Lung microvascular endothelial cell (primary cell): ENCODE results near the gene FBLL1. TPM values are rescaled to one million over a fixed set of nuclear protein-coding genes. Genes with fewer than 3 reads are reported as not detected.
"Not testable (repeated sequence)": the region's sequence is repeated elsewhere in the genome, so short reads cannot be mapped to it uniquely, and the experiment has no call there.

Source experiments
- DNase-seq, 2 donors: peaks; one replicate each; pipeline versions ENCODE4 v3.0.0 to v3.0.0-alpha.2; 2010; ENCODE audit warnings: low read depth in 2 of 2
- total RNA-seq: library from RNA; depleted of rRNA; stranded (reverse); fragments of >200 nt; gene quantifications from 2 replicates; pipeline ENCODE4 v1.2.1, GENCODE V29; 2014

The FBLL1 gene
- total RNA-seq, 1 donor from 2014 or later: 2.8 TPM

DNA sequence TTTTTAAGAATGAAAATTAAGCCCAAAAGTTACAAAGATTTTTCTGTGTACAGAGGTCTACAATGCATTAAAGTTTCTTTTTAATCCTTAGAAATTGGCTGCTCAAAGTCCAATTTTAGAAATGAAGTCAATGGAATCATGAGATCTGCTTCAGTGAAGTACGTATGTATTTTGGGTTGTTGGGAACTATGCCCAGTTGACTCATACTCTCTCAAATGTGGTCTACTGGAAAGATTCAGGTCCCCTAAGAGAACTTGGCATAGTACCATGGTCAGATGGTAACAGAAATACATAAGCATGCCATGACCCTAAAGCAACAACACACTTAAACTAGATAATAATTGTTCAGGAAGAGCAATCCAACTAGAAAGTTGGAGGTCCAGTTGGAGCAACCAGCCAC is 23.0 kb downstream of the FBLL1 start:
- peak; percentile 64 to 76 for DNase-seq

DNA sequence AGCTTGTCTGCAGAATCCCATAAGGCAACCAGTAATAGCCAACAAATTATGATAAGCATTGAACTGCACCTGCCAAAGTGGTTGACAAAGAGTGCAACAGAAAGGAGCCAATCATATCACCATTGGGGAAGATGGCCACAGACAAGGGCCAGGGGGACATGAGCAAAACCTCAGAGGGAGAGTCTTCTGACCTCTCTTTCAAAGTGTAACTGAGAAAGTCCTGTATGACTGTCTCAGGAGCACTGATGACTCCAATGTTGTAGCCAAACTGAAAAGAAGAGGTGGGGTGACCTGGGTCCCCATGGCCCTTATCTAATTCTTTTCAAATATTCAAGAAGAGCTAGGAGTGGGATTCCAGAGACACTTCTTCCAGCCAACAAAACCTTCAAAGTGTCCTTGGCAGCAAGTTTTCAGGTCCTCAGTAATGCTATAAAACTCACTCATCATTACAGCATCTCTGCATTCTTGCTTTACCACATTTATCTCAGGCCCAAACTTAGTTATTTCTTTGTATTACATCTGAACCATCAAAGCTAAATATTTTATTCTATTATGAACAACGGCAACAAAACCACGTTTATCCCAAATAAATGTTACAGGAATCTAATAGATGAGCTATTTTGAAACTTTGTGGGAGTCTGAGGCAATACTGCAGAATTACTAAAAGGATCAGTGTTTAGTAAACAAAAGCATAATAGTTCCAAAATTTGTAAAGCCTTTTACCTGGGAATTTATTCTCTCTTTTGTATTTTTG is 24.4 kb downstream of the FBLL1 start:
- DNase-seq: no peak

DNA sequence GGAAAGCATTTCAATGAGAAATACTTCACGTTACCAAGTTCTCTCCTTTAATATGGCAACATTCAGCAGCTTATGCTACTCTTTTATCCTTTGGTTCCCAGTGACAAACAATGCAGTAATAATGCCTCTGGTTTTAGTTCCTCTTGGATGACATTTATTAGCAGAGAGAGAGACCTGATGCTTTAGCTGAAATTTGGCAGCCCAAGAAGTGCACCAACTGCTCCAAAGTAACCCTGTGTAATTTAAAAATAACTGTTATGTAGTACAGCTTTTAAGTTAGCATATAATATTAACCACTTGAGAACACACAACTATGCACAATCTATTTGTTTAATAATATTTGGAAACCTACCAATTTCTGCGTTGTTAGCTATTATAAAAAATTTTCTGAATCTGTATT is 28.3 kb downstream of the FBLL1 start:
- DNase-seq: no peak

DNA sequence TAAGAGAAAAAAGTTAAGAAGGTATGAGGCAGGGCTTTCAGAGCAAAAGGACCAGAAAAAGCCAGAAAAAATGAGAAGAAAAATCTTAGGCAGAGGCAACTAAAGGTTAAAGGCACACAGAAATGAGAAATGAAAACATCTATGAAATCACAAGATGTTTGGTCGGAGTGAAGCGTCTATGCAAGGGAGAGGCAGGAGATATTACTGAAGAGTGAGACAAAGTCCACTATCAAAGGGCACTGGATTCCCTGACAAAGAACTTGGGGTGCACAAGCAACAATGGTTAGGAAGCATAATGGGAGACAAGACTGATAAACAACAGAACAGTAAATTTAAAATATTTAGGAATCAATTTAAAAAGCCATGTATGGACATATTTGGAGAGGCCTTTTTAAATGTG is 33.2 kb downstream of the FBLL1 start:
- DNase-seq: no peak

DNA sequence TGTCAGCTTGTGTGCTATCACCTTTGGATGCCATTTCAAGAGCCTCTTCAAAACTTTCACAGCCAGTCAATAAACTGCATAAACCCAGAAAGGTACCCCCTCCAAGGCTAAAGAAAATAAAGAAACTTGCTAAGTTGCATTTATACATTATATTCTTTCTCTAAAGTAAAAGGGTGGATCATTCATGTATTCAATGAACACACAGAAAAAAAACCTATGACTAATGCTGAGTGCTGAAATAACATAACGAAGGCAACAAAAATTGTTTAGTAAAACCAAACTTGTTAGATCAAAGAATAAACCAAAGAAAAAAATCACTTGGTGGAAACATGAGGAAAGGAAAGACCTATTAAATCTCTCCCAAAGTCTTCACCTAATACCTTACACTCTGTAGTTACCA is 34.9 kb downstream of the FBLL1 start:
- DNase-seq: no peak

DNA sequence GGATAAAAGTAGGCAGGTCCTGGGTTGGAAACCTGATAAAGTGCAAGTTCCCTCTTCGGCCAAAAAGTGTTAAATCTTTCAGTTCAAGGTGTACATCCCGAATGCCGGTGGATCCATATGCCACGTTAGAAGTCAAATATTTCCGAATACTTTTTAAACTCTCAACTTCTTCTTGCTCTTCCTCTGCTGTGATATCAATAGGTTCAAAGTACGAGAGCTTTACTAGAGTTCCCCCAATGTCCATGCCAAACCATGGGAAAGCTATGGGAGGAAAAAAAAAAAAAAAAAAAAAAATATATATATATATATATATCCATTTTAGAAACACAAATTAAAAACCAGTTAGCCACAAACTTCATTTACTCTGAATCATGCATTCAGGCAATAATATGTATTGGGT is 39.6 kb downstream of the FBLL1 start:
- DNase-seq: no peak

DNA sequence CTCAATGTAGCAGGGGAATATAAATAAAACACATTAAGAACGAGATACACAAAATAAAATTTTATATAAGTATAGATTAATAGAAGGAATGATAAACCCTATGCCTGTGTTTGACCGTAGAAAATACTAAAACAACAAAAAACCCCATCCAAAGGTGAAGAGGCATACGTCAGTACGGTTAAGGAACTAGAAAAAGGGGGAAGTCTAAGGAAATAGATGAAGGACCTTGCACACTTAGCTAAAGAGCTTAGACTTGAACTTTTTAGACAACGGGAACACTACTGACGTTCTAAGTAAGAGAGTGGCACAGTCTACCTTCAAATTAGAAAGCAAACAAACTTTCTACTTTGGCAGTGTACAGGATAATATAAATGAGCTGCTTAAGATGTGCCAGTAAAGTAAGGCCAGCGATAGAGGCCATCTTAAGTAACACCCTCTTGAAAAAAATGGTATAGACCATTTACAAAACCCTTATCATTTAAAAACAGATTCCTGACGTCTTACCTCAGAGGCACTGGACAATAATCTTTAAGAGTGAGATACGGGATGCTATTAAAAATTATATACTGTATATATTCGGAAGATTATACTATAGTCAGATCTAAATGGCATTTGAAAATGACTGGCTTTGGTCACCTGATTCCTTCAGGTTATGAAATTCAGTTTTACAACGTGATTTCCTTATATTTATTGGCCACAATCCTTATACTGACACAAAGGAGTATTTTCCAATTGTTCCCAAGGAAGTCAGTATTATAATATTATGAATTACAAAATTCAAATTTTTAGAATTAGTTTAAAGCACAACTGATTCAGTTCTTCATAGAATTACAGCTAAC is 41.6 kb downstream of the FBLL1 start:
- no peak for DNase-seq

DNA sequence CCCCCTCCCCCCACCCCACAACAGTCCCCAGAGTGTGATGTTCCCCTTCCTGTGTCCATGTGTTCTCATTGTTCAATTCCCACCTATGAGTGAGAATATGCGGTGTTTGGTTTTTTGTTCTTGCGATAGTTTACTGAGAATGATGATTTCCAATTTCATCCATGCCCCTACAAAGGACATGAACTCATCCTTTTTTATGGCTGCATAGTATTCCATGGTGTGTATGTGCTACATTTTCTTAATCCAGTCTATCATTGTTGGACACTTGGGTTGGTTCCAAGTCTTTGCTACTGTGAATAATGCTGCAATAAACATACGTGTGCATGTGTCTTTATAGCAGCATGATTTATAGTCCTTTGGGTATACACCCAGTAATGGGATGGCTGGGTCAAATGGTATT is 44.6 kb downstream of the FBLL1 start:
- DNase-seq: not testable (repeated sequence)

DNA sequence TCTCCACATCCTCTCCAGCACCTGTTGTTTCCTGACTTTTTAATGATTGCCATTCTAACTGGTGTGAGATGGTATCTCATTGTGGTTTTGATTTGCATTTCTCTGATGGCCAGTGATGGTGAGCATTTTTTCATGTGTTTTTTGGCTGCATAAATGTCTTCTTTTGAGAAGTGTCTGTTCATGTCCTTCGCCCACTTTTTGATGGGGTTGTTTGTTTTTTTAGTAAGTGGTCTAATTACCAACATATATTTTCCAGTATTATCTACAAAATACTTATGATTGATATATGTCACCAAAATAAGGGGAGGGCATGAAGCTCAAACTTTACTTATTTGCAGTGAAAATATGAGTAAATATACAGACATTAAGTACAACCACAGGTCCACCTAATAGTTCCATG is 45.1 kb downstream of the FBLL1 start:
- DNase-seq: not testable (repeated sequence)

DNA sequence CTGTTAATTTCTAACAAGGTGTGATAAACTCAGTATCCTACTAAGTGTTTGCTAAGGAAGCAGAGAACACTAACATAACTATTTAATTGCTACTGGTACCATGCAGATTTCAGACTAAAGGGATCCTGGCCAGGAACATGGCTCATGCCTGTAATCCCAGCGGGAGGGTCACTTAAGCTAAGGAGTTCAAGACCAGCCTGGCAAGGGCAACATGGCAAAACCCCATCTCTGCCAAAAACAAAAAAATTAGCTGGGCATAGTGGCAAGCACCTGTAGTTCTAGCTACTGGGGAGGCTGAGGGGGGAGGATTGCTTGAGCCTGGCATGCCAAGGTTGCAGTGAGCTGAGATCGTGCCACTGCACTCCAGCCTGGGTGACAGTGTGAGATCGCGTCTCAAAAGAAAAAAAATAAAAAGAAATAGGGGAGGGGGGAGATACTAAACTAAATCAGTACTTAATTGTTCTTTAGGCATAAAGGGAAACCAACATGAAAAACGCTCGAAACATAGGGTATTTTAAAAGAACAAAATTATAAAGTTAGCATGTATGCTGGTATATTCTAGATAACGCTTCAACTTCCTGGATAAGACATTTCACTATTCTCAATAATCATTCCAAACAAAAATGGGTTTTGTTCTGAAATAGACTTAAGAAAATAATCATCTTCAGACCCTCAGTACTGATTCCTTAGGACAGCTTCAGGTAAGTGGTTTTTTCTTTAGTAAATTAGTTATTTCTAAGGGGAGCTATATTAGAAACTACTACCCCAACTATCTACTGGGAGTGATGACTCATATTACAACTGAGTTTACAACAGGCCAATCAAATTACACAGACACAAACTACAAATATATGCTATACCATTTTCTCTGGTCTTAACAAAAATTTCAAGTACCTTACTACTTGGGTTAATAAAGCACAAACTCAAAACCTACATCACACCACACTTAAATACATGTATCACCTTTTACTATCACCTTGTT is 46.6 kb downstream of the FBLL1 start:
- DNase-seq: no peak

DNA sequence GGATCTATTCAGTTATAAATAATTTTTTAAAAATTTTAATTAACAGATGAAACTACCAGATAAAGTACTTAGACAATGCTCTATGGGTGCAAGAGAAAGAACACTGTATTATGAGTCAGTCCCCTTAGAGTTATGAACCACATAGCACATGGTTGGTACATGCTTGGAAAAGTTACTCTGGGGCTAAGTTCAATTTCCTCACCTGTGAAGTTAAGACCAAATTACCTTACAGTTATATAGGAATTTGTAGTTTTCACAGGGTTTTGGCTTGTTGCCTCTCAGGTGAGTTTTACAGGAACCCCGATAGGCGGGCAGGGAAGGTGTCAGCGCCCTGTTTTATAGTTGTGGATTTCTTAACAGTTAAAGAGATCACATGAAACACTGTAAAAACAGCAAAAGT is 48.9 kb downstream of the FBLL1 start:
- DNase-seq: peak; percentile 25 to 29

DNA sequence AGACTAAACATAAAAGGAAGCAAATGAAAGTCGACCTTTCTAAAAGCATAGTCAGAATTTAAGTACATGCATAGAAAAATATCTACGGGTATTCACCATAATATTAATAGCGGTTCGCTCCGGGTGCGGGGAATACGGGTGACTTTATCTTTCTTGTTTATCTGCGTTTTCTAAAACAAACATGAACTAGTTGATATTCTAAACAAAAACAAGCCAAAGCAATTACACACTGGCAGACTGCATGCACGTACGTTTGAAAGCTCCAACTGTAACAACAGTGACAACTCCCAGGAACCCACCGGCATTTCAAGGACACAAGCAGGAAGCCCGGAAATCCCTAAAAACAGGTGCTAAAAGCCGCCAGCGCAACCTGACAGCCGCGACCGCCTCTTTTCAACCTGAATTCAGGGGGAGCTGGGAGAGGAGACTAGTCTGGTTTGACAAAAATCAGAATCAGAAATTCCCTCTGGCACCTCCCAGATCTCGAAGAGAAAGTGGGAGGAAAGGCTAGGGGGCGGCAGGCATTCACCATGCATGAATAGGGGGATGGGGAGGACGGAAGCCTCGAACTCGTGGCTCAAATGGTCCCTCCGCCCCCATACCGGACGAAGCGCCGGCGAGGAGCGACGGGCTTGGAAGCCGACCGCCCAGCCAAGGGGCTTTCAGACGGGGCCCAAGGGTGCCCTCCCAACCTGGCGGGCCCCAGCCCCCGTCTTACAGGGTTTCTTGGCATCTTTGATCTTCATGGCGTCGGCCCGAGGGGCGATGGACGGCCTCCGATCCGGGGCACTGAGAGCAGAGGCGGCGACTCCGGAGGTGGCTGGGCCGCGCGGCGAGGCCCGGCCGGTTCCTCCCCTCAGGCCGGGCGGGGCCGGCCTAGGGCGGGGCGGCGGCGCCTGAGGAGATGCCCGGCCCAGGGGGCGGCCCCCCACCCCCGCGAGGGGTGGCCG is 49.7 kb downstream of the FBLL1 start, which contains the start of gene PANK3:
PANK3 (minus strand) TSS at position 831 of the 950 bp plus-strand sequence; CDS start at position 746, 85 bp downstream.
- DNase-seq: peak in 1 of 2 donors; percentile 78

DNA sequence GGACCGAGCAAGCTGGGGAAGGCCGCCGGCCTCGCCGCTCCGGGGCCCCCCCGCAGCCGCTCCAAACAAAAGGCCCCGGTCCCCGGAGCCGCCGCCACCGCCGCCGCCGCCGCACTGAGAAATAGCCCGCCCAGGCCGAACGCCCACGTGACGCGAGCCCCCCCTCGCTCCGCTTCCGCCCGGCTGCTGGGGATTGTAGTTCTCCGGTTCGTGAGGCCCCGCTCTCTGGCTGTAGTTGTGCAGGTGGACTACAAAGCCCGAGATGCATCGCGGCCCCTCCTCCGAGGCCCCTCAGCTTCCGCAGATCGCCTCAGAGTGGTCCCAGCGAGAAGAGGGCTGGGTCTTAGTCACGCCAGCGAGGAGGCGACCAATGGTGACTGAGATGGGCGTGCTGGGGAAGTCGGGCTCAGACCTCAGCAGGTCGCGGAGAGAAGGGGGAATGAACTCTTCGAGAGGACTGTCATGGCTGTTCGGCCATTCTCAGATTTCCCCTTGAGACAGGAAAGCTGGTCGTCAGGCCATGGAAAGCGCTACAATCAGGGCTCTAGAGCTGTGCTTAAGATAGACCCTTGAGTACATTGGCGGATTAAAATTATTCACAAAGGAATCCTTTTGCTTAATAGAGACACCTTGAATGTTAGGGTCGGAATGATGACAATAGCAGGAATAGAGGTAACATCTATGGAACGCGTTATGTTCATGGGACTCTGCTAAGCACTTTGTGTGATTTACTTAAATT is 50.6 kb downstream of the FBLL1 start:
- DNase-seq: peak; percentile 98 to 99

DNA sequence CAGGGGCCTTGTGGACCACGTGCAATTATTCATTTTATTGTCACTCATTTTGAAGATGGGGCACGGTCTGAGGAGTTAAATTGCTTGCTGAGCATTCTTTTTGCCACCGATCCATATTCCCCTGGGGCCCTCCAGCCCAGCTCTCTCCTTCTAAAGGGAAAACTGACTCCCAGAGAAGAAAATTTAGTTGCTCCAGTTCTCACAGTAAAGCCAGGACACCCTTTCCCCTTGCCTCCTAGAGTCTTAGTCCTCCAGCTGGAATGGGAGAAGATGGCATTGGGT is 51.1 kb downstream of the FBLL1 start:
- DNase-seq: no peak

Other genes starting within 250 kb of the FBLL1 start
- gene WWC1, start 237.7 kb upstream of the FBLL1 start, total RNA-seq: 0.20 and 0.44 TPM in 2 replicates
- 78.0 and 81.7 TPM in 2 replicates for gene RARS1, start 42.8 kb upstream of the FBLL1 start, total RNA-seq
- 34.4 and 63.1 TPM in 2 replicates for gene PANK3, start 50.1 kb downstream of the FBLL1 start, total RNA-seq